ENCODE data around the gene ZNF620.
"Not testable (repeated sequence)": the region's sequence is repeated elsewhere in the genome, so short reads cannot be mapped to it uniquely, and the experiment has no call there.

Gene ZNF620

GRCh38 chr3:40502034-40502433 lies 3.8 kb upstream of the ZNF620 start:
- DNase-seq (ENCODE audit: low read depth, low spot score), result no peak

- peak; percentile 35 for DNase-seq (ENCODE audit: low read depth, low spot score)
Measured at GRCh38 chr3:40504636-40505430, 1.0 kb upstream of the ZNF620 start.

- no peak for DNase-seq (ENCODE audit: low read depth, low spot score)
Measured at GRCh38 chr3:40511031-40511718, 5.3 kb downstream of the ZNF620 start.

GRCh38 chr3:40516201-40516600 lies 10.4 kb downstream of the ZNF620 start:
- no peak for DNase-seq (ENCODE audit: low read depth, low spot score)

DNA sequence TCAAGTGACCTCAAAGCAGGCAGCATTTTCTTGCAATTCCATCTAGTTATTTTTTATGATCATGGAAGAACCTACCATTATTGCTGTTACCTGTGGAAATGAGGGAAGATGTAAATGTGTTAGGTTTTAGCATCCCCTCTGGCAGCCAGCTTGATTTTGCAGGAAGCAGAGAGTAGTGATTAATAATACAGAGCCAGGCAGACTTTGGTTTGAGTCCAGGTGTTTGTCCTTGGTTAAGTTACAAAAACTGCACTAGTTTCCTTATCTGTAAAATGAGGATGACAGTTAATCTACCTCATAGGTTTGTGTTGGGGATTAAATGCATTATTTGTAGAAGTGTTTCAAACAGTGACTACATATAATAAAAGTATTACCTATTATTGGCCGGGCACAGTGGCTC lies 12.2 kb downstream of the ZNF620 start:
- no peak for DNase-seq (ENCODE audit: low read depth, low spot score)

DNA sequence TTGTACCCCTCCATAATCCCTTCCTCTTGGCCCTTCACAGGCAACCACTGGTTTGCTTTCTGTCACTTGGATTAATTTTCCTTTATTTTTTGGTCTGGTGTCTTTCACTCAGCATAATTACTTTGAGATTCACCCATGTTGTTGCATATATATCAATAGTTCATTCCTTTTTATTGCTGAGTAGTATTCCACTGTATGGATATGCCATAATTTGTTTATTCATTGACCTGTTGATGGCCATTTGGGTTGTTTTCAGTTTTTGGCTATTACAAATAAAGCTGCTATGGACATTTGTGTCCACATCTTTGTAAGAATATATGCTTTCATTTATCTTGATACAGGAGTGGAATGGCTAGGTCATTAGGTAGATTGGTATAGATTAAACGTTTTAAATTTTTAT lies 13.0 kb downstream of the ZNF620 start:
- no peak for DNase-seq (ENCODE audit: low read depth, low spot score)

DNA sequence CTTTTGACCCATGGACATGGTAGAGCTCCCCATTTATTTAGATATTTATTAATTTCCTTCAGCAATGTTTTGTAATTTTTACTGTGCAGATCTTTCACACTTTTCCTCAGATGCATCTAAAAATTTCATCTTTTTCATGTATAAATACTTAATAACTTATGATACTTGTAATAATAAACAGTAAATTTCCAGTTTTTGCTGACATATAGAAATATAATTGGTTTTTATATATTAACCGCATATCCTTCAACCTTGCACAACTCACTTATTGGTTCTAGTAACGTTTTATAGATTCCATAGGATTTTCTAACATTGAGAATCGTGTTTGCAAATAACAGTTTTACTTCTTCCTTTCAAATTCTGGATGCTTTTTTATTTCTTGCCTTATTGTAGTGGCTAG lies 15.4 kb downstream of the ZNF620 start:
- no peak for DNase-seq (ENCODE audit: low read depth, low spot score)

GRCh38 chr3:40523781-40524180 lies 17.9 kb downstream of the ZNF620 start:
- no peak for DNase-seq (ENCODE audit: low read depth, low spot score)

GRCh38 chr3:40524222-40524567 lies 18.4 kb downstream of the ZNF620 start:
- DNase-seq (ENCODE audit: low read depth, low spot score), result no peak

GRCh38 chr3:40524568-40525285 lies 18.9 kb downstream of the ZNF620 start, which contains the start of gene ZNF621:
Gene ZNF621, plus strand, starts transcription at chr3:40524960. Its CDS starts 881 bp downstream, at chr3:40525841.
- DNase-seq (ENCODE audit: low read depth, low spot score), result peak; percentile 32

DNA sequence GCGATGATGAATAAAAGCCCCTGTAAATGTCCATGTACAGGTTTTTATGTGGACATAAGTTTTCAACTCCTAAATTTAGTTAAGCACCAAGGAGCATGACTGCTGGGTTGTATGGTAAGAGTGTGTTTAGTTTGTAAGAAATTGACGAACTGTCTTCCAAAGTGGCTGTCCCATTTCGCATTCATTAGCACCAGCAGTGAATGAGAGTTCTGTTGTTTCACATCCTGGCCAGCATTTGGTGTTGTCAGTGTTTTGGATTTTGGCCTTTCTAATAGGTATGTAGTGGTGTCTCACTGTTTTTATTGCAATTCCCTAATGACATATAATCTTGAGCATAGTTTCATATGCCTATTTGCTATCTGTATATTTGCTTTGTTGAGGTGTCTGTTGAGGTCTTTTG lies 22.6 kb downstream of the ZNF620 start:
- no peak for DNase-seq (ENCODE audit: low read depth, low spot score)

DNA sequence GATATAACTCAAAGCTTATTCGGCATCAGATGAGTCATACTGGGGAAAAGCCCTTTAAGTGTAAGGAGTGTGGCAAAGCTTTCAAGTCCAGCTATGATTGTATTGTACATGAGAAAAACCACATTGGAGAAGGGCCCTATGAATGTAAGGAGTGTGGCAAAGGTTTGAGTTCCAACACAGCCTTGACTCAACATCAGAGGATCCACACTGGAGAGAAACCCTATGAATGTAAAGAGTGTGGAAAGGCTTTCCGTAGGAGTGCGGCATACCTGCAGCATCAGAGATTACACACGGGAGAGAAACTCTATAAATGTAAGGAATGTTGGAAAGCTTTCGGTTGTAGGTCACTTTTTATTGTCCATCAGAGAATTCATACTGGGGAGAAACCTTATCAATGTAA lies 26.4 kb downstream of the ZNF620 start:
- no peak for DNase-seq (ENCODE audit: low read depth, low spot score)

- no peak for DNase-seq (ENCODE audit: low read depth, low spot score)
Measured at GRCh38 chr3:40534283-40534682, 28.4 kb downstream of the ZNF620 start.

DNA sequence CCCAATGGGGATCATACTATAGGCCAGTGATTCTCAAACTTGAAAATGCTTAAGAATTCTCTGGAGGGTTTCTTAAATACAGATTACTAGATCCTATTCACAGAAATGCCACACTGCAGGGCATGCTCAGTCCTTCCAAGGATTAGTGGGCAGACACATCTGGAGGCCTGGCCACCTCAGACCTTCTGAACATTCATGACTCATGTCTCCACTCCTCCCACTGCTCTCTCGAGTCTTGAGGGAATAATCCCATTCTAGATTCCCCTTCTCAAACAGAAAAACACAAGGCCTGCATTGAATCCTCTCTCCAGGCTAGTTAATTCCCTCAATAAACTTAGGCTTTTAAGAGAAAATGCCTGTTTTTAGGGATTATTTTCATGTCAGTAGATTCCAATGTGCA lies 41.0 kb downstream of the ZNF620 start:
- DNase-seq (ENCODE audit: low read depth, low spot score), result peak; percentile 31

- no peak for DNase-seq (ENCODE audit: low read depth, low spot score)
Measured at GRCh38 chr3:40550167-40550566, 44.3 kb downstream of the ZNF620 start.

- DNase-seq (ENCODE audit: low read depth, low spot score), result no peak
Measured at GRCh38 chr3:40557575-40558161, 51.8 kb downstream of the ZNF620 start.

DNA sequence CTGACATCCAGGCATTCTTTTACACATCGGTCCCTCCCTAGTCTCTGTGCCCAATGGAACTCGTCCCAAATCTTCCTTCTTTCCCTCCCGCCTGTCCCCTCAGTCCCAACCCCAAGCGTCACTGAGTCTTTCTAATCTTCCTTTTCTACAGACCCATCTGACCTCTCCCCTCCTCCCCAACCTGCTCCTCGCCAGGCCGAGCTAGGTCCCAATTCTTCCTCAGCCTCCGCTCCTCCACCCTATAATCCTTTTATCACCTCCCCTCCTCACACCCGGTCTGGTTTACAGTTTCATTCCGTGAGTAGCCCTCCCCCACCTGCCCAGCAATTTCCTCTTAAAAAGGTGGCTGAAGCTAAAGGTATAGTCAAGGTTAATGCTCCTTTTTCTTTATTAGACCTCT lies 56.6 kb downstream of the ZNF620 start:
- not testable (repeated sequence) for DNase-seq (ENCODE audit: low read depth, low spot score)

- not testable (repeated sequence) for DNase-seq (ENCODE audit: low read depth, low spot score)
Measured at GRCh38 chr3:40565629-40566028, 59.8 kb downstream of the ZNF620 start.

DNA sequence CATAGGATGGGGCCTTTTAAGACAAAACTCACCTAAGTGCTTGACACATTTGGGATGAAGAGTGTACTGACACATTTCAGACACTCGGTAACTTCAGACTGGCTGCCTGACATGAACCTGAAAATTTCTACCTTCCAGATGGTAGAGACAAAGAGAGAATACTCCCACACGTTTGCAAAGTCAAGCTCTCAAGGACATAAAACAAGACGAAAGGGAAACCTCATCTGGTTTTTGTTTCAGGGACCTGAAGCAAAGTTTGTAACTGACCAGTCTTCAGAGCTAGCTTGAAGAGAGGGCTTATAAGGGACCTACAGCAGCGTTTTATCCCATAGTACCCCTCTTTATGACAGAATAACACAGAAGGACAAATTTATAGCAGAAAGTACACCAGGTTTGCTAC lies 60.9 kb downstream of the ZNF620 start:
- DNase-seq (ENCODE audit: low read depth, low spot score), result no peak
